ENCODE results near the gene PPP2R3A. TPM values are rescaled to one million over a fixed set of nuclear protein-coding genes. Genes with fewer than 3 reads are reported as not detected.
"Not testable (repeated sequence)": the region's sequence is repeated elsewhere in the genome, so short reads cannot be mapped to it uniquely, and the experiment has no call there.

Gene PPP2R3A
- total RNA-seq, 1 donor from 2014 or later, result 10.5 TPM

- H3K27me3 ChIP-seq, result no peaks in the 10 kb centered on the region
- no peak overlapping the region for H3K27ac ChIP-seq
- DNase-seq (ENCODE audit: low spot score in 2 of 2), result no peak
- no peak overlapping the region for H3K4me3 ChIP-seq
- peaks cover 18 to 48% of the 10 kb centered on the region in 2 donors for H3K36me3 ChIP-seq
- intact Hi-C loops (cut with DNase I), result no loop called here
- TF ChIP-seq, protein P1, sequence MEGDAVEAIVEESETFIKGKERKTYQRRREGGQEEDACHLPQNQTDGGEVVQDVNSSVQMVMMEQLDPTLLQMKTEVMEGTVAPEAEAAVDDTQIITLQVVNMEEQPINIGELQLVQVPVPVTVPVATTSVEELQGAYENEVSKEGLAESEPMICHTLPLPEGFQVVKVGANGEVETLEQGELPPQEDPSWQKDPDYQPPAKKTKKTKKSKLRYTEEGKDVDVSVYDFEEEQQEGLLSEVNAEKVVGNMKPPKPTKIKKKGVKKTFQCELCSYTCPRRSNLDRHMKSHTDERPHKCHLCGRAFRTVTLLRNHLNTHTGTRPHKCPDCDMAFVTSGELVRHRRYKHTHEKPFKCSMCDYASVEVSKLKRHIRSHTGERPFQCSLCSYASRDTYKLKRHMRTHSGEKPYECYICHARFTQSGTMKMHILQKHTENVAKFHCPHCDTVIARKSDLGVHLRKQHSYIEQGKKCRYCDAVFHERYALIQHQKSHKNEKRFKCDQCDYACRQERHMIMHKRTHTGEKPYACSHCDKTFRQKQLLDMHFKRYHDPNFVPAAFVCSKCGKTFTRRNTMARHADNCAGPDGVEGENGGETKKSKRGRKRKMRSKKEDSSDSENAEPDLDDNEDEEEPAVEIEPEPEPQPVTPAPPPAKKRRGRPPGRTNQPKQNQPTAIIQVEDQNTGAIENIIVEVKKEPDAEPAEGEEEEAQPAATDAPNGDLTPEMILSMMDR (IDR thresholded peaks at IDR 0.05), result no peak
- no peaks in the 10 kb centered on the region for H3K9me3 ChIP-seq
- H3K4me1 ChIP-seq, result no peaks in the 10 kb centered on the region
Observed at GRCh38 chr3:136105044-136105443, 139.5 kb downstream of the PPP2R3A start.

DNA sequence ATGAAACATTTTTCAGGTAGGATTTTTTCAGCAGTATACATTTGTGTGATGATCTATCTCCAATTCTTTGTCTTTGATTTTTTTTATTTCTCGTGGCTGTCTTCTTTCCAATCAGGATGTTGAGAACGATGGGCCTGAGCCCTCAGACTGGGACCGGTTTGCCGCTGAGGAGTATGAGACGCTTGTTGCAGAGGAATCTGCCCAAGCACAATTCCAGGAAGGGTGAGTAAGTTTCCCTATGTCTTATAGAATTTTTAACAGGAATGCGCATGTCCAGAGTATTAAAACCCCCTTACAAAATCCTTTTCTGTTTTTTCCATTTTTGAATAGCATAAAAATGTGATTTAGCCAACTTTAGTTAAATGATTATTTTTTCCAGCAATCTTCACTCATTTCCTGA lies 140.6 kb downstream of the PPP2R3A start:
- Histone ChIP-seq H3K36me3 (peaks cover 18 to 48% of the 10 kb centered on the region in 2 donors), H3K4me3 (no peak overlapping the region), H3K27ac (no peak overlapping the region), H3K4me1 (no peaks in the 10 kb centered on the region), H3K9me3 (no peaks in the 10 kb centered on the region), H3K27me3 (no peaks in the 10 kb centered on the region)
- TF ChIP-seq, protein P1 (IDR thresholded peaks at IDR 0.05), result no peak
- DNase-seq (ENCODE audit: low spot score in 2 of 2), result no peak
- intact Hi-C loops (cut with DNase I), result no loop called here

GRCh38 chr3:136109499-136109898 lies 144.0 kb downstream of the PPP2R3A start:
- Histone ChIP-seq H3K4me1 (no peaks in the 10 kb centered on the region), H3K9me3 (no peaks in the 10 kb centered on the region), H3K27ac (no peak overlapping the region), H3K27me3 (no peaks in the 10 kb centered on the region), H3K36me3 (peaks cover under 1 to 38% of the 10 kb centered on the region in 2 donors), H3K4me3 (no peak overlapping the region)
- no peak for DNase-seq (ENCODE audit: low spot score in 2 of 2)
- TF ChIP-seq, protein P1 (IDR thresholded peaks at IDR 0.05), result no peak
- intact Hi-C loops (cut with DNase I), result no loop called here

- no peaks in the 10 kb centered on the region for H3K9me3 ChIP-seq
- H3K27me3 ChIP-seq, result no peaks in the 10 kb centered on the region
- peaks cover 0 to 28% of the 10 kb centered on the region in 2 donors for H3K36me3 ChIP-seq
- intact Hi-C loops (cut with DNase I), result no loop called here
- DNase-seq (ENCODE audit: low spot score in 2 of 2), result no peak
- TF ChIP-seq, protein P1 (IDR thresholded peaks at IDR 0.05), result no peak
- H3K4me1 ChIP-seq, result no peaks in the 10 kb centered on the region
- no peak overlapping the region for H3K4me3 ChIP-seq
- H3K27ac ChIP-seq, result no peak overlapping the region
Observed at GRCh38 chr3:136110481-136110880, 145.0 kb downstream of the PPP2R3A start.

GRCh38 chr3:136114421-136114820 lies 148.9 kb downstream of the PPP2R3A start:
- Histone ChIP-seq H3K27me3 (no peaks in the 10 kb centered on the region), H3K9me3 (peaks cover 0 to 2% of the 10 kb centered on the region in 2 donors), H3K4me3 (no peak overlapping the region), H3K36me3 (peaks cover 0 to 18% of the 10 kb centered on the region in 2 donors), H3K4me1 (no peaks in the 10 kb centered on the region), H3K27ac (no peak overlapping the region)
- no peak for DNase-seq (ENCODE audit: low spot score in 2 of 2)
- intact Hi-C loops (cut with DNase I), result no loop called here
- TF ChIP-seq, protein P1 (IDR thresholded peaks at IDR 0.05), result no peak

DNA sequence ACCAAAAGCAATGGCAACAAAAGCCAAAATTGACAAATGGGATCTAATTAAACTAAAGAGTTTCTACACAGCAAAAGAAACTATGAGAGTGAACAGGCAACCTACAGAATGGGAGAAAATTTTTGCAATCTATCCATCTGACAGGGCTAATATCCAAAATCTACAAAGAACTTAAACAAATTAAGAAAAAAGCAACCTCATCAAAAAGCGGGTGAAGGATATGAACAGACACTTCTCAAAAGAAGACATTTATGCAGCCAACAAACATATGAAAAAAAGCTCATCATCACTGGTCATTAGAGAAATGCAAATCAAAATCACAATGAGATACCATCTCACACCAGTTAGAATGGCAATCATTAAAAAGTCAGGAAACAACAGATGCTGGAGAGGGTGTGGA lies 153.8 kb downstream of the PPP2R3A start:
- DNase-seq (ENCODE audit: low spot score in 2 of 2), result not testable (repeated sequence)

GRCh38 chr3:136119783-136120182 lies 154.3 kb downstream of the PPP2R3A start:
- H3K4me3 ChIP-seq; DNase-seq (ENCODE audit: low spot score in 2 of 2); intact Hi-C loops (cut with DNase I); H3K9me3 ChIP-seq; H3K36me3 ChIP-seq; H3K27ac ChIP-seq; H3K4me1 ChIP-seq; H3K27me3 ChIP-seq: not testable (repeated sequence)

More for the DNA sequence above, 153.8 kb downstream of the PPP2R3A start:
- H3K4me1 ChIP-seq; H3K27me3 ChIP-seq; H3K36me3 ChIP-seq; H3K4me3 ChIP-seq; H3K27ac ChIP-seq; intact Hi-C loops (cut with DNase I); H3K9me3 ChIP-seq: not testable (repeated sequence)
